ENCODE results near the gene TPSD1. TPM values are rescaled to one million over a fixed set of nuclear protein-coding genes. Genes with fewer than 3 reads are reported as not detected.
"Not testable (repeated sequence)": the region's sequence is repeated elsewhere in the genome, so short reads cannot be mapped to it uniquely, and the experiment has no call there.

TPSD1 gene
- total RNA-seq, 1 donor from 2014 or later, result 0.69 TPM

DNA sequence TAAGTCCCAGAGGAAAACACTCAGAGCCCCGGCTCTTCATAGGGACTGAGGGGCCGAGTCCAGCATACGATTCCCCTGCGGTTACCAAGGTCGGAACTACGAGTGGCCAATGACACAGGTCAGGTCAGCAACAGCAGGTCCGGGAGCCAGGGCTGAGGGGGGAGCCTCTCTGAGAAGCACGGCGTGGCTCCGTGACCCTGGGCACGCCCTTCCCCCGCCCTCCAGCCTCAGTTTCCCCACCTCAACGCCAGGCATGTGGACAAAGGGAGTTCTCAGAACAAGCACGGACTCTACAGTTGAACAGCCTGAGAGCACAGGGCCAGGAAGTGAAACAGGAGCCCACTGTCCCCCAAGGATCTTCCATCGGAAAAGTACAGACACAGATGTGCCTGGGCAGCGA lies 25.6 kb downstream of the TPSD1 start:
- no peak for DNase-seq (ENCODE audit: low spot score)

- DNase-seq (ENCODE audit: low spot score), result no peak
These were observed 26.6 kb downstream of the TPSD1 start for GRCh38 chr16:1282324-1282973.

GRCh38 chr16:1283296-1283695 lies 27.4 kb downstream of the TPSD1 start:
- DNase-seq (ENCODE audit: low spot score), result no peak

GRCh38 chr16:1283996-1284616 lies 28.2 kb downstream of the TPSD1 start:
- no peak for DNase-seq (ENCODE audit: low spot score)

DNA sequence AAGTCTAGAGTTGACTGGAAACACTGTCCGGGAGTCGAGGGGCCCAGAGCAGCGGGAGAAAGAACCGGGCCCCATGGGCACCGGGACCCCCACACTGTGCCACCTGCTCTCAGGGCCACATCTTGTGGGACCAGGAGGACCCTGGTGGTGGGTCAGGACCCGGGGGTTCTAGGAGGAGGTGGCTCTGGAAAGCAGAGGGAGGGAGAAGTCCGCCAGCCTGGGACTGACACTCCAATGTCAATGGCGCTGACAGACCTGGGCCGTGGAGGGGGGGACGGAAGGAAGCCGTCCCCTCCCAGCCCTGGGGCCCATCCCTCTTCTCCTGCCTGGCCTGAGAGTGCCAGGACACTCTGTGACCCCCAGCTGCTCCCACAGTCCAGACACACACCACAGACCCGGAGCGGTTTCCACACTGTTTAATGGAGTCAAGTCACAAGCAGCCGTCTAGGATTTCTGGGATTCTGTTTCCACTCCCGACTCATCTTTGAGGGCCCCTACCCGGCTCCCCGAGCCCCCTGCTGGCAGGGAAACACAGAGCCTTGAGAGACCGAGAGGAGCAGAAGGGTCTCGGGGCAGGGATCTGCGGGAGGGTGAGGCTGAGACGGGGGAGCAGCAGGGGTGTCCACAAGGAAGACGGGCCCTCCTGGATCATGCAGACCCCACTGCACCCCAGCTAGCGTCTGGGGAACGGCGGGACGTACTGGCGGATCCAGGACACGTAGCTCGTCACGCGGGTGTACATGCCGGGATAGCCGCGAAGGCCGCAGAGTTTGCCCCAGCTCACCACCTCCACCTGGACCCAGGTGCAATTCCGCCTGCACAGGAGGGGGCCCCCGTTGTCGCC lies 30.0 kb downstream of the TPSD1 start:
- no peak for DNase-seq (ENCODE audit: low spot score)

DNA sequence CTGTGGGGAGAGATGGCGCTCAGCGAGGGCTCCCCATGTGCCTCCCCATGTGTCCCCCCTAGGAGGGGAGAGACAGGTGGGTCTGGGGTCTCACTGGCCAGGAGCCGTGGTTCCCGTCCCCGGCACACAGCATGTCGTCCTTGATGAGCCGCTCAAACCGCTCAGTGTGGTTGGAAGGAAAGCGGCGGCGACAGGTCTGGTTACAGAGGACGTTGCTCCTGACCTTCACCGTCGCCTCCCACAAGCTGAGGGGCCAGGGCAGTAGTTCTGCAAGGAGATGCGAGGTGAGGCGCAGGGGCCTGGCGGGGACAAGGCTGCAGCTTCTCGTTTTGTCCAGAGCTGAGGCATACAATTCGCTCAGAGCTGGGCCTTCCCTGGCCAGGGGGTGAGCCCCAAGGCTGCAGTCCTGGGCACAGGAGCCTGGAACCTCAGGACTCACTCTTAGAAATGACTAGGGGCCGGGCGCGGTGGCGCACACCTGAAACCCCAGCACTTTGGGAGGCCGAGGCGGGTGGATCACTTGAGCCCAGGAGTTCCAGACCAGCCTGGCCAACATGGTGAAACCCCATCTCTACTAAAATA lies 30.7 kb downstream of the TPSD1 start:
- no peak for DNase-seq (ENCODE audit: low spot score)

- no peak for DNase-seq (ENCODE audit: low spot score)
These were observed 32.3 kb downstream of the TPSD1 start for GRCh38 chr16:1287982-1288670.

DNA sequence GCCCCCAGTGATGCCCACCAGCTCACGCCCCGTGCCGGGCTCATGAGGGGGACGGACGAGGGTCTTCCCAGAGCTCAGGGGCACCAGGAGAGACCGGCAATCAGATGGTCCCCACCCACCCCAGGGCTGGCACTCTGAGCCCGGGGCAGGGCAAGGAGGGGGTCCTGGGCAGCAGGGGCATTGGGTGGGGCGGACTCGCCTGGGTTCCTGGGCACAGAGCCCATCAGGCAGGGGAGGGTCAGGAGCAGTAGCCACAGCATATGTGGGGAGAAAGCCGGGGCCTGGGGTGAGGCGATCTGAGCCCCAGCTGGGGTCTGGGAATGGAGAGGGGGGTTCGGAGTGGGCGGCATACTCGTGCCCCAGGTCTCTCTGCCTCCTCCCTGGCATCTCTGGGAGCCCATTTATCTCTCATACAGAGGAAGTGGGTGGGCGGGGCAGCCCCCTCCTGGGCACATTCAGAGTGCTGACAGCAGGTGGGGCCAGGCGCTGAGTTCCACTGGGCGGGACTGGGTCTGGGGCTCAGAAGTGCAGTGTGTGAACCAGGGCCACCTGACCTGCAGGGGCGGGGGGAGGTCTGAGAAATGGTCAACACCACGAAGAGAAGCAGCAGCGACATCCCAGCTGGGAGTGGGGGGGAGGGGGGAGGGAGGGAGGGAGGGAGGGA lies 33.1 kb downstream of the TPSD1 start:
- DNase-seq (ENCODE audit: low spot score), result no peak

GRCh38 chr16:1289477-1289866 lies 33.6 kb downstream of the TPSD1 start:
- DNase-seq (ENCODE audit: low spot score), result no peak

GRCh38 chr16:1290063-1290501 lies 34.2 kb downstream of the TPSD1 start:
- no peak for DNase-seq (ENCODE audit: low spot score)

DNA sequence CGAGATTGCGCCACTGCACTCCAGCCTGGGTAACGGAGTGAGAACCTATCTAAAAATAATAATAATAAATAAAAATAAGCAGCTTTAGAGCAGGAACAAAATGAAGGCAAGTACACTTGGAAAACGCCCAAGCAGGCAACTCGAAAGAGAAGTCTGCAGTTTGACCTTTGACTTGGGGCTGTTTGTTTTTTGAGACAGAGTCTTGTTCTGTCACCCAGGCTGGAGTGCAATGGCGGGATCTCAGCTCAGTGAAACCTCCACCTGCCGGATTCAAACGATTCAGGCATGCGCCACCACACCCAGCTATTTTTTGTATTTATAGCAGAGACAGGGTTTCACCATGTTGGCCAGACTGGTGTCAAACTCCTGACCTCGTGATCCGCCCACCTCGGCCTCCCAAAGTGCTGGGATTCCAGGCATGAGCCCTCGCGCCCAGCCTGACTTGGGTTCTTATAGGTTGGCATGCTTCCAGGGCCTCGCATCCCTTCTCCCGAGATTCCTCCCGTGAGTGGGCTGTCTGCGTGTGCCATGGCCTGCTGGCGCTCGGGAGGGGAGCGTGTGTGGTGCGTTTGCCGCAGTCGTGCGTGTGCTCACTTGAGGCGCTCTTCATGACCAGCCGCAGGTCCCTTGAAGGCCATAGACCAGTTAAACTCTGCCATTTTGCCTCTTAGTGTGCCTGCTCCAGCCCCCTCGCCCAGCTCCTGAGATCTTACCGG lies 35.1 kb downstream of the TPSD1 start:
- DNase-seq (ENCODE audit: low spot score), result no peak

DNA sequence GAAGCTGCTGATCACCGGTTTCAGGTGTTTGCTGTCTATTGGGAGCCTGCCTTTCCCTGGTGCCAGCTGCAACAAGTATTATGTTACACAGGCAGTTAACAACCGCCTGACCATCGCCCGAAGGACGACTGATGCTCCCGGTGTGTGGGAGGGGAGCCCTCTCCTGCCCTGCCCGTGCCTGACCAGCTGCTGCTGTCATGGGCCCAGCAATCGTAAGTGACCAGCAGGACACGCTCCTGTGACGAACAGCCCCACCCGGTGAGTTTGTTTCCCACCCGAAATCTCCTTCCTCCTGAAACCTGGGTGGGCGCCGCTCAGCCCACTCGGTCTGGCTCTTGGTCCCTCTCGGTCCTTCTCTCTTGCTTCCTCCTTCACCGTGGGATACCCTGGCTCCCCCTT lies 35.7 kb downstream of the TPSD1 start:
- DNase-seq (ENCODE audit: low spot score), result no peak

- DNase-seq (ENCODE audit: low spot score), result not testable (repeated sequence)
These were observed 36.3 kb downstream of the TPSD1 start for GRCh38 chr16:1292208-1292607.

- DNase-seq (ENCODE audit: low spot score), result not testable (repeated sequence)
These were observed 36.9 kb downstream of the TPSD1 start for GRCh38 chr16:1292808-1293207.

DNA sequence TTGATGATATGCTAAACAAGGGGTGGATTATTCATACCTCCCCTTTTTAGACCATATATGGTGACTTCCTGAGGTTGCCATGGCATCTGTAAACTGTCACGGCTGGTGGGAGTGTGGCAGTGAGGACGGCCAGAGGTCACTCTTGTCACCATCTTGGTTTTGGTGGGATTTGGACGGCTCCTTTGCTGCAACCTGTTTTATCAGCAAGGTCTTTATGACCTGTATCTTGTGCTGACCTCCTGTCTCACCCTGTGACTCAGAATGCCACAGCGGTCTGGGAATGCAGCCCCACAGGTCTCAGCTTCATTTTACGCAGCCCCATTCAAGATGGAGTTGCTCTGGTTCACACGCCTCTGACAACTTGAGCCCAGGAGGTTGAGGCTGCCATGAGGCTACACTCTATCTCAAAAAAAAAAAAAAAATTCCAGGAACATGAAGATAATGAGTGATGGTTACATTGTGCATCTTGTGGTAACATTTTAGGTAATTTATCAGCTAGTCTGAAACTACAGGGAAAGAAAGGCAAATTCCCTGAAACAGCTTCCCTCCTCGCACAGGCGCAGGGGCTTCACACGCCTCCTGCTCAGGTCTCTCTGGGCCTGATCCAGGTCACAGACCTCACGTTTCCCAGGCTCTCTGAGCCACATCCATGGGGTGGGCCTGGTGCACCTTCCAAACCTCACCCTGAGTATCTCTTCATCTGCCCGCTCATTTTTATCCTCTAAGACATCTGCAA lies 38.2 kb downstream of the TPSD1 start:
- DNase-seq (ENCODE audit: low spot score), result no peak

GRCh38 chr16:1295465-1295864 lies 39.6 kb downstream of the TPSD1 start:
- DNase-seq (ENCODE audit: low spot score), result no peak

- DNase-seq (ENCODE audit: low spot score), result not testable (repeated sequence)
These were observed 40.8 kb downstream of the TPSD1 start for GRCh38 chr16:1296688-1297017.

DNA sequence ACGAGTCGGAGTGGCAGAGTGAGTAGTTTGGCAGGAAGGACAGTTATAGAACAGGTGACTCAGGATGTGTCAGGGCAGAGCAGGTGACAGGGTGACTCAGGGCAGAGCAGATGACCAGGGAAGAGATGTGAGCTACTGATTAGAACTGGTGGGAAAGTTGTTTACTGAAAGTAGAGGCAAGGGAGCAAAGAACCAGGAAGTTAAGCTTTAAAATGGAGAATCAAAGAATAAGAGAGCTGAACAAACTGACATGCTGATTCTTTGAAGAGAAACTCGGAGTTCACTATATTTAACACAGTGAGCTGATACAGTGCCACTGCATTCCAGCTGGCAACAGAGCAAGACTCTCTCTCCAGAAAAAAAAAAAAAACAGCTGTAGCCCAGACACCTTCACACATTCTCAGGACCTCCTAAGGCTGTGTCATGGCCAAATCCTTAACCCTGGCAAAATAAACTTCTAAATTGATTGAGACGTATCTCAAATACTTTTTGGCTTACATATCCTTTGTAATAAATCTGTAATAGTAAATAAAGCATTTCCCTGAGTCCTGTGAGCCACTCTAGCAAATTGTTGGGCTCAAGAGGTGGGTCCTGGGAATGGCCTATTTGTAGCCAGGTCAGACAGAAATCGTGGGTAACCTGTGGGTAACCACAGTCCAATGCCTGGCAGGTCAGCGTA lies 41.3 kb downstream of the TPSD1 start:
- DNase-seq (ENCODE audit: low spot score), result peak; percentile 59

DNA sequence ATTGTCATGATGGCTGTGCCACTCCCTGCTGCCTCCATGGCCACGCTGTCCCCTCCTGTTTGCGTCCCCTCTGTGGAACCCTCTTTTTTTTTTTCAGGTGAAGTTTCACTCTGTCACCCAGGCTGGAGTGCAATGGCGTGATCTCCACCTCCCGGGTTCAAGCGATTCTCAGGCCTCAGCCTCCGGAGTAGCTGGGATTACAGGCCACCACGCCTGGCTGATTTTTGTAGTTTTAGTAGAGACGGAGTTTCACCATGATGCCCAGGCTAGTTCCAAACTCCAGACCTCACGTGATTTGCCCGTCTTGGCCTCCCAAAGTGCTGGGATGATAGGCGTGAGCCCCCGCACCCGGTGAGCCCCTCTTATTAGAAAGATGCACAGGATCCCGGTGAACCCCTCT lies 42.5 kb downstream of the TPSD1 start:
- DNase-seq (ENCODE audit: low spot score), result no peak
